Right cardiac atrium (tissue), 5 donors: ENCODE results near the gene ACSF3. TPM values are rescaled to one million over a fixed set of nuclear protein-coding genes. Genes with fewer than 3 reads are reported as not detected.
"Not testable (repeated sequence)": the region's sequence is repeated elsewhere in the genome, so short reads cannot be mapped to it uniquely, and the experiment has no call there.

ENCODE experiments used
- ATAC-seq, 2 donors: fragments of 200-7000 bp; cut with Tn5 transposase; one replicate each; pipeline versions ENCODE4 v1.8.0 to v1.9.1; 2020; ENCODE audit warnings: moderate library complexity in 2 of 2, mild to moderate bottlenecking in 1 of 2
- DNase-seq, 3 donors: peaks; one replicate each; pipeline ENCODE4 v3.0.0-alpha.2; 2020
- H3K27ac ChIP-seq: one replicate; pipeline ENCODE4 v1.5.1; 2013; ENCODE audit warnings: mild to moderate bottlenecking, low read length, control low read depth, moderate library complexity
- H3K27me3 ChIP-seq: one replicate; pipeline ENCODE4 v1.6.1; 2013; ENCODE audit not compliant: control insufficient read depth, insufficient read depth
- H3K4me1 ChIP-seq: one replicate; pipeline ENCODE4 v1.6.1; 2013; ENCODE audit warnings: low read length; ENCODE audit not compliant: control insufficient read depth, insufficient read depth
- H3K4me3 ChIP-seq: one replicate; pipeline ENCODE4 v1.5.1; 2013; ENCODE audit warnings: low read length, control low read depth
- H3K9me3 ChIP-seq: one replicate; pipeline ENCODE4 v1.6.1; 2013; ENCODE audit warnings: low read length; ENCODE audit not compliant: control insufficient read depth
- WGBS: extraction: QIAGEN DNeasy Blood & Tissue Kit; methylation state at CpG from one replicate; pipeline ENCODE4 v1.1.7; 2013; 5-methylcytosine and 5-hydroxymethylcytosine counted together
- intact Hi-C, 4 donors: fragments of 100-400 bp; cut with DNase I; formaldehyde crosslinking; loops; one replicate each; pipeline versions ENCODE4 v1.11.0 to v1.14.0; 2022 to 2023
- polyA plus RNA-seq: library from polyadenylated mRNA; stranded (reverse); fragments of 200-250 nt; gene quantifications from one replicate; pipeline ENCODE4 v1.2.3, GENCODE V29; 2013
- total RNA-seq, 4 donors: library from RNA; stranded (reverse); fragmentation: NEBNext Ultra II Directional; extraction: Animal tissue kit (Norgen Biotek cat#: 25700); gene quantifications; one replicate each; pipeline ENCODE4 v1.2.1, GENCODE V29; 2021
- donor health status: healthy with polysubstance abuse.
- donor health status: DM: no; HTN: yes; CAD: no.
- donor health status: DM: no; HTN: no; CAD: no.
- donor health status: DM: no; HTN: yes; CAD: no; lungs with severe emphysema.
- donor health status: DM: yes; HTN: yes; CAD: no.

The ACSF3 gene
- total and polyA plus RNA-seq, 5 donors: 13.9 to 22.4 (median 16.4) TPM

DNA sequence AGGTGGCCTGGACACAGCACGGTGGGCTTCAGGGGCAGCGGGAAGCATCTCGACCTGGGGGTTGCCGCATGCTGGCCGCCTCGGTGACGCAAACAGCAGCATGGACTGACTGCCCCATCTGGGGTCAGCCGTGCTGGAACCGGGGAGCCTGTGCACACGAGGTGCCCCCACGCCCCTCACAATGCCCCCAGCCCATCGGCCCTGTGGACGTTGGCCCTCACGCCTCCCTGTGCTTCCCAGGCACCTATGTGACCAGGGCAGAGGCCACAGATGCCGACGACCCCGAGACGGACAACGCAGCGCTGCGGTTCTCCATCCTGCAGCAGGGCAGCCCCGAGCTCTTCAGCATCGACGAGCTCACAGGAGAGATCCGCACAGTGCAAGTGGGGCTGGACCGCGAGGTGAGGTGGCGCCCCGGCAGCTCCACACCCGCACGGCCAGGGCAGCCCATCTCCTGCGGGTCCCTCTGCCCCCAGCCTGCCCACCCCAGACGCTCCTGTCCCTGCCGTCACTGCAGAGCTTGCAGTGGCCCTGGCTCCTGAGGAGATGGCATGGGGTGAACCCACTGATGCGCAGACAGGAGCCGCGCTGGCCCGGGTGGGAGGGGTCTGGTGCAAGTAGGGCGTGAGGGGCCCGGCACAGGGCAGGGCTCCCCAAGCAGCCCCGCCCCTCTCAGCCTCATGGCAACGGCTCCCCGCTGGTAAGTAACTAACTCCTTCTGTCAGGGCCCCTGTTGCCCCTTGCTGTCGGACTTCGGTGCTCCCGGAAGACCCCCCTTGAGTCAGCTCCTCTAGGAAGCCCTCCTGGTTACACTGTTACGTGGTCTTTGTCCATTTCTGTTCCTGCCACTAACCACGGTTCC, 91.5 kb downstream of the ACSF3 start:
- Histone ChIP-seq H3K27me3 (no peaks in the 10 kb centered on the region), H3K9me3 (no peaks in the 10 kb centered on the region), H3K4me1 (no peaks in the 10 kb centered on the region), H3K4me3 (no peak overlapping the region), H3K27ac (no peak overlapping the region)
- 76% methylated on average over 48 of the region's 48 CpGs for WGBS
- ATAC-seq: peak in 1 of 2 donors; percentile 25
- peak in 2 of 3 donors; percentile 49 to 52 for DNase-seq
- intact Hi-C loops: no loop called here

DNA sequence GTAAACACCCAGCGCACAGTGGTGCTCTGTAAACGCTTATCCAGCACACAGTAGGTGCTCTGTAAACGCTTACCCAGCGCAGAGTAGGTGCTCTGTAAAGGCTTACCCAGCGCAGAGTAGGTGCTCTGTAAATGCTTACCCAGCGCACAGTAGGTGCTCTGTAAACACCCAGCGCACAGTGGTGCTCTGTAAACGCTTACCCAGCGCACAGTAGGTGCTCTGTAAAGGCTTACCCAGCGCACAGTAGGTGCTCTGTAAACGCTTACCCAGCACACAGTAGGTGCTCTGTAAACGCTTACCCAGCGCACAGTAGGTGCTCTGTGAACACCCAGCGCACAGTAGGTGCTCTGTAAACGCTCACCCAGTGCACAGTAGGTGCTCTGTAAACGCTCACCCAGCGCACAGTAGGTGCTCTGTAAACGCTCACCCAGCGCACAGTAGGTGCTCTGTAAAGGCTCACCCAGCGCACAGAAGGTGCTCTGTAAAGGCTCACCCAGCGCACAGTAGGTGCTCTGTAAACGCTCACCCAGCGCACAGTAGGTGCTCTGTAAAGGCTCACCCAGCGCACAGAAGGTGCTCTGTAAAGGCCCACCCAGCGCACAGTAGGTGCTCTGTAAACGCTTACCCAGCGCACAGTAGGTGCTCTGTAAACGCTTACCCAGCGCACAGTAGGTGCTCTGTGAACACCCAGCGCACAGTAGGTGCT, 92.4 kb downstream of the ACSF3 start:
- ATAC-seq, H3K9me3 ChIP-seq, H3K27me3 ChIP-seq, H3K27ac ChIP-seq, intact Hi-C loops, H3K4me3 ChIP-seq, H3K4me1 ChIP-seq: not testable (repeated sequence)
- 92% methylated on average over 30 of the region's 30 CpGs for WGBS
- DNase-seq: peak in 1 of 3 donors; percentile 0

GRCh38 chr16:89186593-89187031, 93.0 kb downstream of the ACSF3 start:
- H3K9me3 ChIP-seq, H3K27me3 ChIP-seq, H3K4me1 ChIP-seq, intact Hi-C loops, ATAC-seq, H3K27ac ChIP-seq, H3K4me3 ChIP-seq: not testable (repeated sequence)
- WGBS: 92% methylated on average over 20 of the region's 20 CpGs
- peak in 1 of 3 donors; percentile 16 for DNase-seq

- 70% methylated on average over 19 of the region's 19 CpGs for WGBS
- DNase-seq: peak in 2 of 3 donors; percentile 32 to 46
- no peaks in the 10 kb centered on the region for H3K9me3 ChIP-seq
- H3K27me3 ChIP-seq: no peaks in the 10 kb centered on the region
- H3K27ac ChIP-seq: no peak overlapping the region
- no peaks in the 10 kb centered on the region for H3K4me1 ChIP-seq
- no peak overlapping the region for H3K4me3 ChIP-seq
- ATAC-seq: no peak
- intact Hi-C loops: no loop called here
These were observed 93.5 kb downstream of the ACSF3 start for GRCh38 chr16:89187032-89187769.

DNA sequence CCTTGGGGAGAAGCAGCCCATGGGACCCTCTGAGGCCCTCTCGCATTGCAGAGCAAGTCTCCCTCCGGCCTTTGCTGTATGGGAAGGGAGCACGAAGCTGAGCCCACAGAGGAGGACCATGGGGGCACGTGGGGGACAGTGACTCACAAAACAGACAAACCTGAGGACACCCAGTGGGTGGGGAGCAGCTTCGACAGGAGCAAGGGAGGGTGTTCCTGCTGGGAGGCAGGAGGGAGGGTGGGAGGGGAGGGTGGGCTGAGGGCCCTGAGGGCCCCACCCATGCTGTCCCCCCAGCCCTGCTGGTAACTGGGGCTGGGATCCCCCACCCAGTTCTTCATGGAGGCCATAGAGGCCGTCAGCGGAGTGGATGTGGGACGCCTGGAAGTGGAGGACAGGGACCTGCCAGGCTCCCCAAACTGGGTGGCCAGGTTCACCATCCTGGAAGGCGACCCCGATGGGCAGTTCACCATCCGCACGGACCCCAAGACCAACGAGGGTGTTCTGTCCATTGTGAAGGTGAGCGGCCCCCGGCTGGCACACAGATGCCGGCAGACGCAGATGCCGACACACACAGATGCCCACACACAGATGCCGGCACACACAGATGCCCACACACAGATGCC, 94.2 kb downstream of the ACSF3 start:
- no peaks in the 10 kb centered on the region for H3K4me1 ChIP-seq
- no peak overlapping the region for H3K27ac ChIP-seq
- ATAC-seq (no peak), DNase-seq (peak in 2 of 3 donors; percentile 38 to 42)
- no peaks in the 10 kb centered on the region for H3K9me3 ChIP-seq
- intact Hi-C loops: no loop called here
- WGBS: 72% methylated on average over 19 of the region's 19 CpGs
- H3K4me3 ChIP-seq: no peak overlapping the region
- no peaks in the 10 kb centered on the region for H3K27me3 ChIP-seq

DNA sequence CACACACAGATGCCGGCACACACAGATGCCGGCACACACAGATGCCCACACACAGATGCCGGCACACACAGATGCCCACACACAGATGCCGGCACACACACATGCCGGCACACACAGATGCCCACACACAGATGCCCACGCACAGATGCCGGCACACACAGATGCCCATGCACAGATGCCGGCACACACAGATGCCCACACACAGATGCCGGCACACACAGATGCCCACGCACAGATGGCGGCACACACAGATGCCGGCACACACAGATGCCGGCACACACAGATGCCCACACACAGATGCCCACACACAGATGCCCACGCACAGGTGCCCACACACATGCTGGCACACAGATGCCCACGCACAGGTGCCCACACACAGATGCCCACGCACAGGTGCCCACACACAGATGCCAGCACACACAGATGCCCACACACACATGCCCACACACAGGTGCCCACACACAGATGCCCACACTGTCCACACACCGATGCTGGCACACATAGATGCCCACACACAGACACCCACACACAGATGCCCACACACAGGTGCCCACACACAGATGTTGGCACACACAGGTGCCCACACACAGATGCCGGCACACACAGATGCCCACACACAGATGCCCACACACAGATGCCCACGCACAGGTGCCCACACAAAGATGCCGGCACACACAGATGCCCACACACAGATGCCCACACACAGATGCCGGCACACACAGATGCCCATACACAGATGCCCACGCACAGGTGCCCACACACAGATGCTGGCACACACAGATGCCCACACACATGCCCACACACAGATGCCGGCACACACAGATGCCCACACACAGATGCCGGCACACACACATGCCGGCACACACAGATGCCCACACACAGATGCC, 95.1 kb downstream of the ACSF3 start:
- H3K27me3 ChIP-seq, H3K4me3 ChIP-seq, H3K4me1 ChIP-seq, H3K27ac ChIP-seq, H3K9me3 ChIP-seq, ATAC-seq, intact Hi-C loops: not testable (repeated sequence)
- peak in 2 of 3 donors; percentile 8 to 29 for DNase-seq
- WGBS: 94% methylated on average over 25 of the region's 25 CpGs

DNA sequence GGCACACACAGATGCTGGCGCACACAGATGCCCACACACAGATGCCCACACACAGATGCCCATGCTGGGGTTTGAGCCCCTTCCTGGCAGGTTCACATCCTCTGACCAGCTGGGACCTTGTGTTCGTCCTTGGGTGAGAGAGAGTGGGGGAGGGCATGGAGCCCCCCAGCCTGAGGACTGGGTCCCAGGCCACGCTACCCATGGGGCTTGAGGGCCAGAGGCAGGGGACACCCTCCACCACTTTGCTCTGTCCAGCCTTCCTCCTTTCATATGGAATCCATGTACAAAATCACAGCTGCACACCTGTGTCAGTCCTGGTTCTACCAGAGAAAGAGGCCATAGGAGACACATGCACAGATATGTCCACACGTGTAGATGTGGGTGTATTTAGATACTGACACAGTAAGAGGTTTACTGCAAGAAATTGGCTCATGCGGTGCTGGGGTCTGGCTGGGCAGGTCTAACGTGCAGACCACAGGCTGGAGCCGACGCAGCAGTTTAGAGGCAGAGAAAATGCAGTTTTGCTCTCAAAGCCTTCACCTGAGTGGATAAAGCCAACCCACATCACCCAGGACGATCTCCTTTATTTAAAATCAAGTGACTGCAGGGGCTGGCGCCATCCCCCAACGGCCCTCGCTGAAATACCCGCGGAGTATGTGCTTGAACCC, 95.8 kb downstream of the ACSF3 start:
- WGBS: 64% methylated on average over 14 of the region's 14 CpGs

DNA sequence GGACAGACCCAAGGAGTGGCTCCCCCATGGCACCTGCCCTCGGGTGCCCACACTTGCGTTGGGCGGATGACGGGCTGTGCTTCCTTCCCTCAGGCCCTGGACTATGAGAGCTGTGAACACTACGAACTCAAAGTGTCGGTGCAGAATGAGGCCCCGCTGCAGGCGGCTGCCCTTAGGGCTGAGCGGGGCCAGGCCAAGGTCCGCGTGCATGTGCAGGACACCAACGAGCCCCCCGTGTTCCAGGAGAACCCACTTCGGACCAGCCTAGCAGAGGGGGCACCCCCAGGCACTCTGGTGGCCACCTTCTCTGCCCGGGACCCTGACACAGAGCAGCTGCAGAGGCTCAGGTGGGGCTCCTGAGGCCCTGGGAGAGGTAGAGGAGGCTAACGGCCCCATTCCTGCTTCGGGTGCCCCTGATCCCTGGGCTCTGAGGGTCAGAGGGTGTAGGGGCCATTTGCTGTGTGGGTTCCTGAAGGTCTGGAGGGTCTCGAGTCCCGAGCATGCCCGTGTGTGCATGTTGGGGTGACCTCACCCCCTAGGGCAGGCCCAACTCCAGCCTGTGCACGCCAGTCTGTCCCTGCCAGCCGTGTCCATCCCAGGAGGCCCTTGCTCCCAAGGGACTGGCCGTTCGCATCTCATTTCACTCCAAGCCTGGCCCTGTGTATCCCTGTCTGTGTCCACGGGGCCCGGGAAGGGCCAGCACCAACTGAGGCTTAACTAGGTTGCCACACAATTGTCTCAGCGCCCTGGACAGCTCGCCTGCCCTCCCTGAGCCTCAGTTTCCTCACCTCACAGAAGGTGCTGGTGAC, 96.7 kb downstream of the ACSF3 start:
- H3K27me3 ChIP-seq: no peaks in the 10 kb centered on the region
- no peaks in the 10 kb centered on the region for H3K9me3 ChIP-seq
- WGBS: 64% methylated on average over 28 of the region's 28 CpGs
- H3K4me3 ChIP-seq: no peak overlapping the region
- intact Hi-C loops: no loop called here
- H3K4me1 ChIP-seq: no peaks in the 10 kb centered on the region
- H3K27ac ChIP-seq: no peak overlapping the region
- ATAC-seq: no peak
- DNase-seq: peak in 2 of 3 donors; percentile 28 to 43

More for the DNA sequence above, 95.8 kb downstream of the ACSF3 start:
- no peaks in the 10 kb centered on the region for H3K4me1 ChIP-seq
- DNase-seq (peak in 2 of 3 donors; percentile 12 to 22), ATAC-seq (no peak)
- no peak overlapping the region for H3K27ac ChIP-seq
- no peaks in the 10 kb centered on the region for H3K27me3 ChIP-seq
- H3K4me3 ChIP-seq: no peak overlapping the region
- no peaks in the 10 kb centered on the region for H3K9me3 ChIP-seq
- intact Hi-C loops: no loop called here
